Hepatocyte (in vitro differentiated cells): ENCODE data around the gene DDO. TPM values are rescaled to one million over a fixed set of nuclear protein-coding genes. Genes with fewer than 3 reads are reported as not detected.

Source experiments
- DNase-seq: peaks from one replicate; pipeline ENCODE4 v3.0.0-alpha.2; 2016; ENCODE audit warnings: low spot score
- H2AFZ ChIP-seq: fragments of 200-600 bp; sonication (generic); 2 replicates; pipeline ENCODE4 v1.6.0; 2016; ENCODE audit warnings: antibody characterized with exemption, mild to moderate bottlenecking
- H3K27ac ChIP-seq: fragments of 200-600 bp; sonication (generic); 2 replicates; pipeline ENCODE4 v1.5.1; 2016; ENCODE audit warnings: mild to moderate bottlenecking
- H3K27me3 ChIP-seq: fragments of 200-600 bp; sonication (generic); 2 replicates; pipeline ENCODE4 v1.6.1; 2016
- H3K36me3 ChIP-seq: fragments of 200-600 bp; sonication (generic); replicated peaks from 2 replicates; pipeline ENCODE4 v1.5.1; 2016; ENCODE audit warnings: low read depth; ENCODE audit not compliant: insufficient read depth
- H3K4me1 ChIP-seq: fragments of 200-600 bp; sonication (generic); 2 replicates; pipeline ENCODE4 v1.5.1; 2016; ENCODE audit warnings: mild to moderate bottlenecking, moderate library complexity; ENCODE audit not compliant: insufficient read depth
- H3K4me2 ChIP-seq: fragments of 200-600 bp; sonication (generic); 2 replicates; pipeline ENCODE4 v1.6.0; 2016
- H3K4me3 ChIP-seq: fragments of 200-600 bp; sonication (generic); 2 replicates; pipeline ENCODE4 v1.5.1; 2016; ENCODE audit warnings: mild to moderate bottlenecking
- H3K79me2 ChIP-seq: fragments of 200-600 bp; sonication (generic); 2 replicates; pipeline ENCODE4 v1.6.0; 2017; ENCODE audit warnings: mild to moderate bottlenecking
- H3K9me2 ChIP-seq: fragments of 200-600 bp; sonication (generic); replicated peaks from 2 replicates; pipeline ENCODE4 v1.6.0; 2017; ENCODE audit warnings: mild to moderate bottlenecking; ENCODE audit not compliant: insufficient read depth
- H3K9me3 ChIP-seq: fragments of 200-600 bp; sonication (generic); 2 replicates; pipeline ENCODE4 v1.5.1; 2016; ENCODE audit warnings: low read depth, mild to moderate bottlenecking
- H4K20me1 ChIP-seq: fragments of 200-600 bp; sonication (generic); 2 replicates; pipeline ENCODE4 v1.6.0; 2016; ENCODE audit warnings: mild to moderate bottlenecking; ENCODE audit not compliant: insufficient read depth, poor library complexity, severe bottlenecking
- EZH2 ChIP-seq: fragments of 200-600 bp; sonication (generic); IDR thresholded peaks from 2 replicates; pipeline ENCODE4 v1.6.1; 2016; ENCODE audit warnings: antibody characterized with exemption, mild to moderate bottlenecking, borderline replicate concordance
- EZH2phosphoT487 ChIP-seq: fragments of 200-600 bp; sonication (generic); IDR thresholded peaks from one replicate; pipeline ENCODE4 v1.6.1; 2018; ENCODE audit warnings: antibody characterized with exemption, mild to moderate bottlenecking, low read depth, moderate library complexity; ENCODE audit not compliant: unreplicated experiment, severe bottlenecking
- WGBS: methylation state at CpG from one replicate; pipeline ENCODE4 v1.1.6; 2016; ENCODE audit warnings: low lambda C conversion rate; ENCODE audit errors: missing lambda C conversion rate; 5-methylcytosine and 5-hydroxymethylcytosine counted together
- polyA plus RNA-seq: library from polyadenylated mRNA; unstranded; fragments of >200 nt; fragmentation: Nextera tagmentation; extraction: Ambion mirVana; gene quantifications from 2 replicates; pipeline ENCODE4 v1.2.1, GENCODE V29; 2016
- total RNA-seq: library from RNA; depleted of rRNA; stranded (reverse); fragments of >200 nt; gene quantifications from 2 replicates; pipeline ENCODE4 v1.2.3, GENCODE V29; 2014
- TF ChIP-seq, protein P1 (sequence below): fragments of 200-600 bp; sonication (generic); IDR thresholded peaks from 2 replicates; pipeline ENCODE4 v1.5.1; 2016; ENCODE audit warnings: antibody characterized with exemption, mild to moderate bottlenecking; ENCODE audit not compliant: poor library complexity

Gene DDO
- total and polyA plus RNA-seq, 2 experiments from 2014 or later, result 0.20 to 0.39 TPM

DNA sequence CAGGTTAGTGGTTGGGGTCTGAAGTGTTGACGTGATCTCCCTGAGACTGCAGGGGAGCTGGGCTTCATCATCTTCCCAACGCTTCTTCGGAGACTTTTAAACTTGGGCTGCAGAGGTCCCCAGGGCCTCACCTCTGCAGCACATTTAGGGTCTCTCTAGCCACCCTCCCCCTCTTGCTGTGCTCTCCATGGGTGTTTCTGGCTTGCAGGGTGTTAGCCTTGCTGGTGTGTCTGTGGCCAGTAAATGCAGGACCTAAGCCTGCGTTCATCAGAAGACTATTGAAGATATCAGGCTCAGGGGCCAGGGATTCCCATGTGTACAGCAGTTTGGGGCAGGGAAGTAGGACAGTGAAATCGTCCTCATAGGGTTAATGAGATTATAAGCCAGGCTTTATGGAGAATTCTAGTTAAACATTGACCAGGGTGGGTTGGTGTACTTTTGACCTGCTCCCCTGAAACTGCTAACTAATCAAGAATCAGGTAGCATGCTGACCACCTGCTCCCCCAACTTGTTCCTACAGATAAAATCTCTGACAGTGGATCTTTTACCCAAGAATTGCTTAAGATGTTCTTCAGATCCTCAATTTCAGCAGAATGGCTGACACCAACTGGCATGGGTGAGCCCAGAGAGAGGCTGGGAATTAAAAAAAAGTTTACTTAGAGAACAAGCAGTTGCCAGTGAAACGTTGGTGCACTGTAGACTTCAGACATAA, 3.8 kb upstream of the DDO start:
- Histone ChIP-seq H2AFZ (no peak overlapping the region), H3K9me3 (no peaks in the 10 kb centered on the region), H3K27me3 (no peaks in the 10 kb centered on the region), H3K79me2 (no peaks in the 10 kb centered on the region), H3K27ac (peak overlapping the region; percentile 88), H3K36me3 (no peaks in the 10 kb centered on the region), H3K9me2 (no peaks in the 10 kb centered on the region), H3K4me1 (peaks cover 21% of the 10 kb centered on the region), H3K4me3 (no peak overlapping the region), H4K20me1 (no peaks in the 10 kb centered on the region), H3K4me2 (peak overlapping the region; percentile 68)
- WGBS, result 62% methylated on average over 6 of the region's 6 CpGs
- DNase-seq, result no peak
- TF ChIP-seq, protein P1, sequence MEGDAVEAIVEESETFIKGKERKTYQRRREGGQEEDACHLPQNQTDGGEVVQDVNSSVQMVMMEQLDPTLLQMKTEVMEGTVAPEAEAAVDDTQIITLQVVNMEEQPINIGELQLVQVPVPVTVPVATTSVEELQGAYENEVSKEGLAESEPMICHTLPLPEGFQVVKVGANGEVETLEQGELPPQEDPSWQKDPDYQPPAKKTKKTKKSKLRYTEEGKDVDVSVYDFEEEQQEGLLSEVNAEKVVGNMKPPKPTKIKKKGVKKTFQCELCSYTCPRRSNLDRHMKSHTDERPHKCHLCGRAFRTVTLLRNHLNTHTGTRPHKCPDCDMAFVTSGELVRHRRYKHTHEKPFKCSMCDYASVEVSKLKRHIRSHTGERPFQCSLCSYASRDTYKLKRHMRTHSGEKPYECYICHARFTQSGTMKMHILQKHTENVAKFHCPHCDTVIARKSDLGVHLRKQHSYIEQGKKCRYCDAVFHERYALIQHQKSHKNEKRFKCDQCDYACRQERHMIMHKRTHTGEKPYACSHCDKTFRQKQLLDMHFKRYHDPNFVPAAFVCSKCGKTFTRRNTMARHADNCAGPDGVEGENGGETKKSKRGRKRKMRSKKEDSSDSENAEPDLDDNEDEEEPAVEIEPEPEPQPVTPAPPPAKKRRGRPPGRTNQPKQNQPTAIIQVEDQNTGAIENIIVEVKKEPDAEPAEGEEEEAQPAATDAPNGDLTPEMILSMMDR, result no peak
- no peak for TF ChIP-seq EZH2phosphoT487
- no peak for TF ChIP-seq EZH2

DNA sequence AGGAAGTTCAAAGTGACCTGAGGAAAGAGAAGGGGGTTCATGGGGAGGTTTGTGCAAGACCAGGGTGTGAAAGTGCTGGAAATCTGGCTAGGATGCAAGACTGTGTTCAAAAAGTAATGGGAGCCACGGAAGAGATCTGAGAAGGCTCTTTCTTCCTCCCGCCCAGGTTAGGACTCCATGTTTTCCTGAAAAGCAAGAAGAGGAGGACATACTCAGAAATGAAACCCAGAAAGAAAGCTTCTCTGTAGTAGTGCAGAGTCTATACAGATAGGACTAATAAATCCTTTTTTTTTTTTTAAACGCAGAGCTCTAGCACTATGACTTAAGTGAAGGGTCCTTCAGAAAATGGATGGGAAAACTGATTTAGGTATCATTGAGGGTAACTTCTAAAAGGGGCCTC, 3.2 kb upstream of the DDO start:
- H3K27ac ChIP-seq, result peak overlapping the region; percentile 88
- peak overlapping the region; percentile 68 for H3K4me2 ChIP-seq
- no peak overlapping the region for H3K4me3 ChIP-seq
- H3K27me3 ChIP-seq, result no peaks in the 10 kb centered on the region
- no peaks in the 10 kb centered on the region for H3K9me3 ChIP-seq
- H4K20me1 ChIP-seq, result no peaks in the 10 kb centered on the region
- no peaks in the 10 kb centered on the region for H3K79me2 ChIP-seq
- whole genome bisulfite sequencing, result 87% methylated on average over 3 of the region's 3 CpGs
- no peaks in the 10 kb centered on the region for H3K36me3 ChIP-seq
- peak overlapping the region; percentile 46 for H2AFZ ChIP-seq
- TF ChIP-seq, protein P1, result no peak
- no peak for TF ChIP-seq EZH2
- no peak for TF ChIP-seq EZH2phosphoT487
- DNase-seq, result no peak
- no peaks in the 10 kb centered on the region for H3K9me2 ChIP-seq
- H3K4me1 ChIP-seq, result peaks cover 21% of the 10 kb centered on the region

DNA sequence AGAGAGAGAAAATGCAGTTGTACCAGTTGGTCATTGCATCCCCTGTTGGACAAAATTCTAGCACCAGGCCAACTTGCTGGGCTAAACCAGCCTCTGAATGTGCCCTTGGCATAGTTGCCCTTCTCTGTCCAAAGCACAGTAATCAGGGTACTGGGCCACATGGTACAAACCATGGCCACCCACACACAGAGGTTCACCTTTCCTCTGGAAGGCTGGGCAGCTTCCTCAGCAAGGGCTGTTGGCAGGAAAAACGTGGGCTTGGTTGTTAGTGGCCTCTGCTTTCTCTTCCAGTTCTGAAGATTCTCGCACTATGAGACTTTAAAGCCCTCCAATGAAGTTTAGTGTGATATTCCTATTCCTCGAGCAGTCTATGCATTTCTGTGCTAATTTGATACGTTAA, 706 bp downstream of the DDO start:
- Histone ChIP-seq H3K36me3 (no peaks in the 10 kb centered on the region), H3K27me3 (no peaks in the 10 kb centered on the region), H3K9me3 (no peaks in the 10 kb centered on the region), H3K79me2 (no peaks in the 10 kb centered on the region), H2AFZ (no peak overlapping the region), H3K27ac (no peak overlapping the region), H3K4me2 (no peak overlapping the region), H4K20me1 (no peaks in the 10 kb centered on the region), H3K4me1 (peaks cover 16% of the 10 kb centered on the region), H3K9me2 (no peaks in the 10 kb centered on the region), H3K4me3 (no peak overlapping the region)
- DNase-seq, result no peak
- no peak for TF ChIP-seq EZH2
- no peak for TF ChIP-seq EZH2phosphoT487
- TF ChIP-seq, protein P1, result no peak
- 85% methylated on average over 4 of the region's 4 CpGs for WGBS
